Right renal pelvis (tissue), 4 donors: Measurements from ENCODE around the gene OR13C4. TPM values are rescaled to one million over a fixed set of nuclear protein-coding genes. Genes with fewer than 3 reads are reported as not detected.
"Not testable (repeated sequence)": the region's sequence is repeated elsewhere in the genome, so short reads cannot be mapped to it uniquely, and the experiment has no call there.

Experiments used
- DNase-seq, 4 donors: peaks; one replicate each; pipeline ENCODE4 v3.0.0-alpha.2; 2013; ENCODE audit warnings: low read depth in 4 of 4, low spot score in 3 of 4, missing footprints in 1 of 4
- polyA plus RNA-seq, 4 donors: library from polyadenylated mRNA; unstranded; fragments of 120-200 nt; gene quantifications; one replicate each; pipeline ENCODE4 v1.2.1, GENCODE V29; 2013; ENCODE audit not compliant: insufficient read length in 4 of 4

The OR13C4 gene
- polyA plus RNA-seq = not detected

DNA sequence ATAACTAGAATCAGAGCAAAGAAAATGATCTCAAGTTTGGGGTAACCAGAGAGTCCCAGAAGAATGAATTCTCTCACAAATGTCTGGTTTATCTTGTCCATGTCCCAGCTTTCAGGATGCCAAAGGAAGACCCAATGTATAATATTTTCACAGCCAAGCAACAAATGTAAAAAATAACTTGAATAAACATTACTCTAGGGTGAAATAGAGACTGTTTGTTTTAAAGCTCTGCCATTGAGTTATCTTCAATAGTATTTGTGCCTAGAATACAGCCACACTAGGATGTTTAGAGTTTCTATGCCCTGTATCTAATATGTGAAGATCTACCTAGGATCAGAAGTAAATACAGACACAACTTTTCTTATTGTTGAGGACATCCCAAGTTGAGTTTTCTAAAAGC lies at the start of gene OR13C4:
Gene OR13C4 (minus strand): TSS at position 101 of the 400 bp plus-strand sequence. CDS start 0 bp downstream, at position 101.
- no peak for DNase-seq

DNA sequence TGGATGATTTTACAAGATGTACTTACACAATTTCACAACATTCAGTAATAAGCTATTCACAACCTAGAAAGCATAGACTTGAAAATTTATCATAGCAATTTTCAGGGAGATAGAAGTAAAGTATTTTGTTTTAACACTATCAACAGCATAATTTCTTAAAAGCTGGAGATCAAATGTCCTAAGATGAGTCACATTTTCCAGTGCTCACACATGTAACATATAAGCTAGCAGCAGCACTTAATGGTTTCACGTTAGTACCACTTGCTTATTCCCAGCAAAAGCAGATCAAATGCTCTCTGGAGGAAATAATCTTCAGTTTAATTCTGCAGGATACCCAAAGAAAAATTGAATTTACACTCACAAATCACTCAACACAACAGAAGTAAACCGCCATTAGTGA lies 48.4 kb upstream of the OR13C4 start:
- no peak for DNase-seq

- DNase-seq = no peak
Measured at GRCh38 chr9:104572612-104573011, 45.6 kb upstream of the OR13C4 start.

DNA sequence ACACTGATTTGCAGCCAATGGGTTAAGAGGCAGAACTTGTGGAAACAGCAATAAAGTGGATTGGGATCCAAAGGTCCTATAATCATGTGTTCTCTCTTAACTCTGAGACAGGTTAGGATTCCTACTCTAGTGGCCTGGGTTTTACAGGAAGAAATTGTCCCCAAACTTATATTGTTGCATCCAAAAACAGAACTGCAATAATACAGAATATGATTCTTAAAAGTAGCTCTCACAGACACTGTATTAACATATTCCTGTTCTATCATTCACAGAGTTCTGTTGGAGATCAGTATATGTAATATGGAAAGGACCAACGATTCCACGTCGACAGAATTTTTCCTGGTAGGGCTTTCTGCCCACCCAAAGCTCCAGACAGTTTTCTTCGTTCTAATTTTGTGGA lies 41.9 kb upstream of the OR13C4 start, which contains the start of gene OR13C8:
Gene OR13C8 (plus strand): TSS at position 301 of the 400 bp plus-strand sequence. CDS start 0 bp downstream, at position 301.
- no peak for DNase-seq

- DNase-seq = no peak
Measured at GRCh38 chr9:104564358-104564757, 37.3 kb upstream of the OR13C4 start.

DNA sequence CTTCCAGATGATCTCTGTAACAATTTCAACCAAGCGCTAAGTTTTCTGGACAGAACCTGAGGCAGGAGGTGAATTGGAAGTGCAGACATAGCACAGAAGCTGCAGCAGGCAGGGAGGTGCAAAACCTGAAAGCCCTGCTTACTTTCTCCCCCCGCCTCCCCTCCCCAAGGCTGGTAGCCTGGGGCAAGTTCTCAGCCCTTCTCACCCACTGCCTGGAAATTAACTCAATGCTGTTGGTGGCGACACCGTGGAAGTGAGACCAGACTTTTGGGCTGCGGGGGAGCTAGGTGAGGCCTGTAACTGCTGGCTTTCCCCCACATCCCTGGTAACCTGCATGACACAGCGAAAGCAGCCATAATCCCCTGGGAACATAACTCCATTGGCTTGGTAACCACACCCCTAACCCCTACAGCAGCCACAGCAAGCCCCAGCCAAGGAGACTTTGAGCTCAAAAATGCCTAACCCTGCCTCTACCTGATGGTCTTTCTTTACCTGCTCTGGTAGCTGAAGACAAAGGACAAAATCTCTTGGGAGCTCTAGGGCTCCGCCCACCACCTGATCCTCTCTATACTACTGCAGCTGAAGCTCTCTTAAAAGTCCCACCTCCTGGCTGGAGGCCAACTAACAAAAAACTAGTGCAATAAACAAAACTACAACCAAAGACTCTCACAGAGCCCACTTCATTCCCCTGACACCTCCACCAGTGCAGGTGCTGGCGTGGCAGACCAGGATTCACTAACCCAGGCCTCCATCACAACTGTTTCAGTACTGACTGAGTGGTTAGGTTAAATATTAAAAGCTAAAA lies 30.0 kb upstream of the OR13C4 start:
- no peak for DNase-seq

DNA sequence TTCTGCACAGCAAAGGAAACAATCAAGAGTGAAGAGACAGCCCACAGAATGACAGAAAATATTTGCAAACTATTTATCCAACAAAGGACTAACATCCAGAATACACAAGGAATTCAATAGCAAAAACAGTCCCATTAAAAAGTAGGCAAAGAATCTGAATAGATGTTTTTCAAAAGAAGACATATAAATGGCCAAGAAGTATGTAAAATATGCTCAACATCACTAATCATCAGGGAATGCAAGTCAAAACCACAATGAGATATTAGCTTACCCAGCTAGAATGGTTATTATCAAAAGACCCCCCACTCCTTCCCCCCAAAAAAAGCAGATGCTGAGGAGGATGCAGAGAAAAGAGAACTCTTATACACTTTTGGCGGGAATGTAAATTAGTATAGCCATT lies 28.5 kb upstream of the OR13C4 start:
- DNase-seq = no peak

DNA sequence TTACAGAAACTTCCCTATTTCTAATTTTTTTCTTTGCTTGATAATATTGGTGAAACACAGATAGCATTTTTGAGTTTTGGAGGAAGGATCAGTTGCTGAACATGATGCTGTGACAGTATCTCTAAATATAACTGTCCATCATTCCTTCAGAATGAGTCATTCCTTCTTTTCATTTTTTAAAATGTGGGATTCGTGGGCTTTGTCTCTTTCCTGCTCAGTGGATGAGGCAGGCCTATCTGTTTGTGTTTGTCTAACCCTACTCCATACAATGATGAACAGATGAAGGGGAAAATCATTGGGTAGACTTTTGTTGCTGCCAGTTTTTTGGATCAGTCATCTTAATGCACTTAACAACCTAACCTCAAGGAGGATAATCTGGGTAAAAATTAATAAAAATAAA lies 26.3 kb upstream of the OR13C4 start:
- DNase-seq = no peak

GRCh38 chr9:104544644-104545043 lies 17.6 kb upstream of the OR13C4 start:
- no peak for DNase-seq

DNA sequence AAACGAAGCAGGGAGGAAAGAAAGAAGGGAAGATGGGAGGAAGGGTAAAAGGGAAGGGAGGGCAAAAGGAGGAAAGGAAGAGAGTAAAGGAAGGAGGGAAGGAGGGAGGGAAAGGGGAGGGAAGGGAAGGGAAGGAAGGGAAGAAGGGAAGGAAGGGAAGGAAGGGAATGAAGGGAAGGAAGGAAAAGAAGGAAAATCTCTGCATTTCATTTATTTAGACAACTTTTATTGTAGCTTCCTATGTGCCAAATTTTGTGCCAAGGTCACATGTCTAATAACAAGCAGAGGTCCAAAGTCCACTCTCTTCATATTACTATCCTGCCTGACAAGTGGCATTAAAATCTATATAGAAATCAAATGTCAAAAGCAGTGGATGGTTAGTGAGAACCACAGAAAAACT lies 12.3 kb upstream of the OR13C4 start:
- DNase-seq = no peak

DNA sequence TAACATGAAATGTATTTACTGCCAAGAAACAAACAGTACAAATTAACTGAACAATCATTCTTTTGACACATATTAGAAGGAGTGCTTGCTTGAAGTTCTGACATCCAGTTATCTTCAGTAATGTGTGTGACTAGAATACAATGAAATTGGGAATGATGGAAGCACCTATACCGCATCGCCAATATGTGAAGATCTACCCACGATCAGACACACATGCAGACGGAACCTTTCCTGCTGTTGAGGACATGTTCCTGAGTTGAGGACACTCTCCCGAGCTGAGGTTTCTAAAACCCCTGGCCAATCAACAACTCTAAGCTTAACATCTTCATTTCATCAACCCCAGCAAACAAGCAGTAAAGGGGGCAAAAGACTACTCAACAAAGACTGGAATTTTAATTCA lies 9.7 kb upstream of the OR13C4 start, which contains the start of gene OR13C3:
Gene OR13C3 (minus strand): TSS at position 101 of the 400 bp plus-strand sequence. CDS start 133 bp downstream, outside the sequence.
- DNase-seq = no peak

DNA sequence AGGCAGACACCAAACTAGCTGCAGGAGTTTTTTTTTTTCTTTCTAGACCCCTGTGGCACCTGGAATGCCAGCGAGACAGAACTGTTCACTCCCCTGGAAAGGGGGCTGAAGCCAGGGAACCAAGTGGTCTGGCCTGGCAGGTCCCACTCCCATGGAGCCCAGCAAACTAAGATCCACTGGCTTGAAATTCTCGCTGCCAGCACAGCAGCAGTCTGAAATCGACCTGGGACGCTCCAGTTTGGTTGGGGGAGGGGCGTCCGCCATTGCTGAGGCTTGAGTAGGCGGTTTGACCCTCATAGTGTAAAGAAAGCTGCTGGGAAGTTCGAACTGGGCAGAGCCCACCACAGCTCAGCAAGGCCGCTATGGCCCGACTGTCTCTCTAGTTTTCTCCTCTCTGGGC lies 6.8 kb downstream of the OR13C4 start:
- DNase-seq = not testable (repeated sequence)

GRCh38 chr9:104514901-104515300 lies 12.1 kb downstream of the OR13C4 start:
- DNase-seq = no peak

GRCh38 chr9:104506565-104506964 lies 20.4 kb downstream of the OR13C4 start:
- no peak for DNase-seq

- no peak for DNase-seq
Measured at GRCh38 chr9:104503963-104504362, 23.0 kb downstream of the OR13C4 start, which contains the start of gene OR13F1. Gene OR13F1, plus strand, starts transcription at chr9:104504263. Its CDS starts 0 bp downstream, at chr9:104504263.

GRCh38 chr9:104503440-104503839 lies 23.6 kb downstream of the OR13C4 start:
- DNase-seq = no peak

DNA sequence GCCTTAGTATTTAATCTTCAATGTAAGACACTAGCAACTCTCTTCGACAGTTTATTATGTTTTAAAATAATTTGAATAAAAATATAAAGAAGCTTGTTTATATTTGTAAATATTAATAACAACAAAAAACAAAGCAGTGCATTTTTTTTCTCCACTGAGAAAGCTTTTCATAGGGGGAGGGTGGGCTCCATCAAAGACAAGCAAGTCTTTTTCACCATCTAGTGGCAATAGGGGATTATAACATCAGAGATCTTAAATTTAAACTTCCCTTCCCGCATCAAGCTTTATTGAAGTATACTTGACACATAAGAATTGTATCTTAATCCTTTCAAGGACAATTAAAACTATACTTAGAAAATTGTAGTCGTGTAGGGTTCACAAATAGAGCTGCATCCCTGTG lies 32.2 kb downstream of the OR13C4 start:
- DNase-seq = peak in 1 of 4 donors; percentile 5

- DNase-seq = no peak
Measured at GRCh38 chr9:104485014-104485413, 42.0 kb downstream of the OR13C4 start.

- no peak for DNase-seq
Measured at GRCh38 chr9:104482921-104483570, 44.0 kb downstream of the OR13C4 start.
